Activated naive CD4-positive, alpha-beta T cell treated with anti-CD3 and anti-CD28 coated beads, Interleukin-2, amount 50 U/mL, for 16 hours (primary cell): ENCODE measurements around the gene ZC3H7B.

Experiments used
- DNase-seq: peaks from one replicate; pipeline ENCODE4 v3.0.0-alpha.2; 2020

The ZC3H7B gene

GRCh38 chr22:41356430-41357028 lies 55.2 kb downstream of the ZC3H7B start:
- DNase-seq = no peak

- no peak for DNase-seq
Measured at GRCh38 chr22:41357191-41357590, 55.9 kb downstream of the ZC3H7B start.

- DNase-seq = no peak
Measured at GRCh38 chr22:41358927-41359326, 57.6 kb downstream of the ZC3H7B start.

GRCh38 chr22:41359376-41359775 lies 58.1 kb downstream of the ZC3H7B start:
- no peak for DNase-seq

GRCh38 chr22:41360126-41360525 lies 58.8 kb downstream of the ZC3H7B start:
- DNase-seq = no peak

- no peak for DNase-seq
Measured at GRCh38 chr22:41361716-41362310, 60.5 kb downstream of the ZC3H7B start.

GRCh38 chr22:41362615-41363014 lies 61.3 kb downstream of the ZC3H7B start:
- no peak for DNase-seq

- DNase-seq = no peak
Measured at GRCh38 chr22:41364233-41364632, 62.9 kb downstream of the ZC3H7B start.

- DNase-seq = no peak
Measured at GRCh38 chr22:41364955-41365354, 63.6 kb downstream of the ZC3H7B start.

GRCh38 chr22:41365425-41365824 lies 64.1 kb downstream of the ZC3H7B start:
- DNase-seq = no peak

- DNase-seq = no peak
Measured at GRCh38 chr22:41366323-41367029, 65.2 kb downstream of the ZC3H7B start.

- no peak for DNase-seq
Measured at GRCh38 chr22:41367039-41367679, 65.8 kb downstream of the ZC3H7B start.

- no peak for DNase-seq
Measured at GRCh38 chr22:41367680-41368542, 66.6 kb downstream of the ZC3H7B start.

GRCh38 chr22:41368543-41369423 lies 67.5 kb downstream of the ZC3H7B start:
- DNase-seq = no peak

GRCh38 chr22:41369424-41369745 lies 68.1 kb downstream of the ZC3H7B start:
- no peak for DNase-seq

- DNase-seq = no peak
Measured at GRCh38 chr22:41369837-41370236, 68.5 kb downstream of the ZC3H7B start.

GRCh38 chr22:41377846-41378245 lies 76.5 kb downstream of the ZC3H7B start:
- DNase-seq = no peak

GRCh38 chr22:41380993-41381328 lies 79.6 kb downstream of the ZC3H7B start:
- no peak for DNase-seq

- DNase-seq = peak; percentile 99
Measured at GRCh38 chr22:41381329-41382097, 80.2 kb downstream of the ZC3H7B start, which contains the start of gene TEF. Gene TEF, plus strand, starts transcription at chr22:41381942. Its CDS starts 103 bp downstream, at chr22:41382045.

- peak; percentile 65 for DNase-seq
Measured at GRCh38 chr22:41382098-41382578, 80.8 kb downstream of the ZC3H7B start.

GRCh38 chr22:41382610-41383009 lies 81.3 kb downstream of the ZC3H7B start:
- DNase-seq = no peak
